RWPE2 (cell line): ENCODE data around the gene ITPA.

Experiments used
- ATAC-seq: fragments of 200-7000 bp; cut with Tn5 transposase; 3 replicates; pipeline ENCODE4 v1.9.1; 2021; ENCODE audit warnings: low read depth
- DNase-seq: peaks from one replicate; pipeline ENCODE4 v3.0.0-alpha.2; 2020; ENCODE audit warnings: low spot score
- H3K27ac ChIP-seq: fragments of 450-650 bp; 2 replicates; pipeline ENCODE4 v1.5.1; 2017; ENCODE audit warnings: mild to moderate bottlenecking; ENCODE audit not compliant: poor library complexity, severe bottlenecking
- H3K27me3 ChIP-seq: fragments of 250-450 bp; sonication (Bioruptor Pico); 2 replicates; pipeline ENCODE4 v1.5.1; 2021; ENCODE audit warnings: mild to moderate bottlenecking, moderate library complexity; ENCODE audit not compliant: insufficient read depth, poor library complexity, severe bottlenecking
- H3K36me3 ChIP-seq: fragments of 250-450 bp; sonication (Bioruptor Pico); 2 replicates; pipeline ENCODE4 v1.5.1; 2020; ENCODE audit warnings: low read depth, mild to moderate bottlenecking, moderate library complexity
- H3K4me1 ChIP-seq: fragments of 250-450 bp; sonication (Bioruptor Pico); 2 replicates; pipeline ENCODE4 v1.5.1; 2021; ENCODE audit warnings: mild to moderate bottlenecking, moderate library complexity; ENCODE audit not compliant: insufficient read depth, poor library complexity, severe bottlenecking
- H3K4me3 ChIP-seq: fragments of 250-450 bp; sonication (Bioruptor Pico); 2 replicates; pipeline ENCODE4 v1.5.1; 2021; ENCODE audit warnings: mild to moderate bottlenecking, moderate library complexity; ENCODE audit not compliant: severe bottlenecking
- H3K9me3 ChIP-seq: fragments of 250-450 bp; sonication (Bioruptor Pico); 2 replicates; pipeline ENCODE4 v1.5.1; 2021; ENCODE audit warnings: mild to moderate bottlenecking, moderate library complexity; ENCODE audit not compliant: severe bottlenecking
- TF ChIP-seq, protein P1 (sequence below): fragments of 450-650 bp; IDR thresholded peaks from one replicate; pipeline ENCODE4 v1.5.1; 2017; ENCODE audit warnings: mild to moderate bottlenecking, moderate library complexity; ENCODE audit not compliant: poor library complexity, severe bottlenecking

ITPA gene

DNA sequence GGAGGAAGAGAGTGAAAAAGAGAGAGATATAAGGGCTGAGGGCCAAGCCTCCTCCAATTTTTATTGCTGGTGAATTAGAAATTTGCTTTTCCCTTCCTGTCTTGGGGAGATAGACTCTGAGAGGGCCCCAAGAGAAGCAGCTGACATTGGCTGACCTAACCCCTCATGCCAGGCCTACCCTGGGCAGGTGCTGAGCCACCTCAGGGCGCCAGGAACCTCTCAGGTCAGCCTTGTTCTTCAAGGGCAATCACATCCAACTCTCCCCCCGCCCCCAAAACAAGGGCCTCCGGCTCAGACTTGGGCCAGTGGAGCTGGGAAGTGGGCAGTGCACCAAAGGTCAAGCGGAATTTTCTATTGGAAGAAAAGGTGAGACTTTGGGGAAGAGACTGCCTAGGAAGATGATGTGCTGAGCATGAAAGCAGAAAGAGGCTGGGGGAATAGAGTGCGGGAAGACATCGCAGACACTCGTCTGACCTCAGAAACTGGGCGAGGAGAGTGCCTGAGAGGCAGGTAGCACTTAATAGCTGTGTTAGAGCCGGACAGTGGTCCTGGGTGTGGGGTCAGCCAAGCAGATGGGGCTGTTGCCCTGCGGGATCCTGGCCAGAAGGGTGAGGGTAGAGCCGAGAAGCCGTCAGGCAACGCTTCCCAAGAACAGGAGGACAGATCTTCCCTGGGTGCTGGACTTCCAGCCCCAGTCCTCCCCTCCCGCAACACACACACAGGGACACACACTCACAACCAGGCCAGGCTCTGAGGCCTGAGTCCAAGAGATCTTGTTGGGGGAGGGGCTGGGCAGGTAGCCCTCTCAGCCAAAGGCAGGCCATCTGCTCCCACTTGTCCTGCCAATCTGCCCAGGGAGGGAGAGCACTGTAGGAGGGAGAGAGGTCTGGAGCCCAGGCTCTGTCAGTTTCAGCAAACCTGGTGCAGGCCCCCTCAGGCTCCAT lies 45.9 kb upstream of the ITPA start:
- no peak overlapping the region for H3K27ac ChIP-seq
- DNase-seq, result no peak
- TF ChIP-seq, protein P1, sequence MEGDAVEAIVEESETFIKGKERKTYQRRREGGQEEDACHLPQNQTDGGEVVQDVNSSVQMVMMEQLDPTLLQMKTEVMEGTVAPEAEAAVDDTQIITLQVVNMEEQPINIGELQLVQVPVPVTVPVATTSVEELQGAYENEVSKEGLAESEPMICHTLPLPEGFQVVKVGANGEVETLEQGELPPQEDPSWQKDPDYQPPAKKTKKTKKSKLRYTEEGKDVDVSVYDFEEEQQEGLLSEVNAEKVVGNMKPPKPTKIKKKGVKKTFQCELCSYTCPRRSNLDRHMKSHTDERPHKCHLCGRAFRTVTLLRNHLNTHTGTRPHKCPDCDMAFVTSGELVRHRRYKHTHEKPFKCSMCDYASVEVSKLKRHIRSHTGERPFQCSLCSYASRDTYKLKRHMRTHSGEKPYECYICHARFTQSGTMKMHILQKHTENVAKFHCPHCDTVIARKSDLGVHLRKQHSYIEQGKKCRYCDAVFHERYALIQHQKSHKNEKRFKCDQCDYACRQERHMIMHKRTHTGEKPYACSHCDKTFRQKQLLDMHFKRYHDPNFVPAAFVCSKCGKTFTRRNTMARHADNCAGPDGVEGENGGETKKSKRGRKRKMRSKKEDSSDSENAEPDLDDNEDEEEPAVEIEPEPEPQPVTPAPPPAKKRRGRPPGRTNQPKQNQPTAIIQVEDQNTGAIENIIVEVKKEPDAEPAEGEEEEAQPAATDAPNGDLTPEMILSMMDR, result no peak
- no peaks in the 10 kb centered on the region for H3K27me3 ChIP-seq
- H3K9me3 ChIP-seq, result no peaks in the 10 kb centered on the region
- H3K36me3 ChIP-seq, result no peaks in the 10 kb centered on the region
- H3K4me1 ChIP-seq, result peaks cover 1% of the 10 kb centered on the region
- no peak for ATAC-seq
- no peak overlapping the region for H3K4me3 ChIP-seq

DNA sequence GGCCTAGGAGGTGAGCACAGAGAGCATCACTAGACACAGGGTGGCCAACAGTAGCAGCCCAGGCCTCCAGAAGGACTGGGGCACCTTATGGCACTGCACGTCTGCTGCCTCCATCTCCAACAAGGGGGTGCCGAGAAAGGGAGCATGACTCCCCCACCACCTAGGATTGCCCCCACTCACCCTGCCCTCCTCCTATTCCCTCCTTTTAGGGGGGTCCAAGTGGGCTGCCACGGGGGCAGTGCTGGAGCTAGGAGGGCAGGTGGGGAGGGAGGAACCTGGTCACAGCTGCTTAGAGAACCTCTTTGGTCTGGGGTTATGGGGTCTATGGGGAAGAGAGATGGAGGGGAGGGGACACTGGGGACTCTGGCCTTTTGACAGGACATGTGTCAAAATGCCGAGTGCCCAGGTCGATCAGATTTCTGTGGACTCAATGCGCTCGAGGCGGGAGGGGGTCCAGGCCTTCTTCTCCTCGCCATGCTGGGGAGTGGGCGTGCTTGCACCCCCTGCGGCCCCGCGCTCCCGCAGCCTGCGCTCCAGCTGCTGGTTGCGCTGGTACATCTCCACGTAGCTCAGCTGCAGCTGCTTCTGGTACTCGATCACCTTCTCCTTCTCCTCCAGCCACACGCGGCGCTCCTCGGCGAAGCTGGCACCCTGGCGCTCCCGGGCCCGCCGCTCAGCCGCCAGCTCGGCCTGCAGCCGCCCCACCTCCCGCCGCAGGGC lies 45.1 kb upstream of the ITPA start:
- H3K9me3 ChIP-seq, result no peaks in the 10 kb centered on the region
- TF ChIP-seq, protein P1, result no peak
- no peaks in the 10 kb centered on the region for H3K36me3 ChIP-seq
- no peaks in the 10 kb centered on the region for H3K27me3 ChIP-seq
- H3K4me3 ChIP-seq, result peak overlapping the region; percentile 16
- no peak for ATAC-seq
- H3K4me1 ChIP-seq, result no peaks in the 10 kb centered on the region
- DNase-seq, result no peak
- H3K27ac ChIP-seq, result no peak overlapping the region

DNA sequence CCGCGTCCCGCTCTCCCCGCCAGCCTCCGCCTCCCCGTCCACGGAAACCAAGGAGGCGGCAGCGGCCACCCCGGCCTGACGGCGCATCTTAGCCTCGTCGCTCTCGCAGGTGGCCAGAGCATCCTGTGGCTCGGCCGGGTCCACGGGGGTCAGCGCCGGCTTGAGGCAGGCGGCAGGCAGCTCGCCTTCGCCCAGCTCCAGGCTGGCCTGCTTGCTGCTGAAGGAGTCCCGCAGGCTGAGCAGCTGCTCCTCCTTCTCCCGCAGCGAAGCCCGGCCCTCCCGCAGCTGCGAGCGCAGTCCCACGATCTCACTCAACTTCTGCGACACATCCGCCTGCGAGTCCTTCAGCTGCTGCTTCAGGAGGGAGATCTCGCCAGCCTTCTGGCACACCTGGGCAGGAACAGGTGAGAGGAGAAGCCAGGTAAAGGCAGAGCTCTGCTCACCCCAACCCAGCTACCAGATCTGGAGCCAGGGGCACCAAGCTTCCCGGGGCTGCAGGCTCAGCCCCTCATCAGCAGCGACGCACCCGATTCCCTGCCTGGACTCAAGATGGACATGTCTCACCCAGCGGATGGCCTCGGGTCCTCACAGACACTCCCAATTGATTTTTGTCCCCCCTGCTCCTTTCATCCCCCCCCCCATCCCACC lies 44.4 kb upstream of the ITPA start:
- H3K36me3 ChIP-seq, result no peaks in the 10 kb centered on the region

DNA sequence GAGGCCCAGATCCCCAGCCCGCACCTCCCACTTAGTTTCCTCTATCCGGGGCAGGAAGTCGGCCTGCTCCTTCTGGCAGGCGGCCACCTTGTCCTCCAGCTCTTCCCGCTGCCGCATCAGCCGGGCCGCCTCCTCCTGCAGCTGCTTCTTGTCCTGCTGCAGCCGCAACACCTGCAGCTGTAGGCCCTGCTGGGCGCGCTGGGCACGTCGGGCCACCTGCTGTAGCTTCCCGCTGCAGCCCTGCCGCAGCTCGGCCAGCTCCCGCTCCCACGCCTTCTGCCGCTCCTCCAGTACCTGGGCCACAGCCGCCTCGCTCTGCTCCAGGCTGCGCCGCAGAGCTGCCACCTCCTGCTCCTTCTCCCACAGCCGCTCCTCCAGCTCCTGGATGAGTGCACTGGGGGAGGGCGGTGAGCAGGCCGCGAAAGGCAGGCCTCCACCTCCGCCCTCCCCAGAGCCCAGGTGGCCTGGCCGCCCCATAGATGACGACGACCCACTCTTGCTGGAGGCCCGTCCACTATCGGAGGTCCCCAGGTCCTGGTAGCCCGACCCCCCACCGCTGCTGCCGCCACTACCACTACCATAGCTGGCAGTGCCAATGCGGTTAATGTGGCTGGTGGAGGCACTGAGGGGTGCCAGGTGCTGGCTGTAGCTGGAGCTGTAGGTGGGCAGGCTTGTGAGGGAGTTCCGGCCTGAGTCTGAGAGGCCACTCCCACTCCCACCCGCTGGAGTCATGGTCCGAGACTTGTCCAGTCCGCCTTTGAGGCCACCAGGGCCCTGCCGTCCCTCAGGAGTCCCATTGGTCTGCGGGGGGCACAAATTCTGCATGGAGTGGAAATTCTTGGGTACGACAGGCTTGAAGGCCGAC lies 43.6 kb upstream of the ITPA start:
- TF ChIP-seq, protein P1, result no peak
- ATAC-seq (peak; percentile 21; the same call in 2 of the 3 replicates), DNase-seq (no peak)
- no peak overlapping the region for H3K4me3 ChIP-seq
- no peak overlapping the region for H3K27ac ChIP-seq
- no peaks in the 10 kb centered on the region for H3K9me3 ChIP-seq
- no peaks in the 10 kb centered on the region for H3K27me3 ChIP-seq
- H3K36me3 ChIP-seq, result no peaks in the 10 kb centered on the region
- H3K4me1 ChIP-seq, result no peaks in the 10 kb centered on the region

More for the DNA sequence above, 44.4 kb upstream of the ITPA start:
- Histone ChIP-seq H3K4me3 (peak overlapping the region; percentile 16), H3K27me3 (no peaks in the 10 kb centered on the region), H3K4me1 (no peaks in the 10 kb centered on the region), H3K9me3 (no peaks in the 10 kb centered on the region), H3K27ac (no peak overlapping the region)
- peak; percentile 18 for ATAC-seq
- TF ChIP-seq, protein P1, result no peak
- DNase-seq, result no peak
